Stimulated activated naive CD8-positive, alpha-beta T cell treated with anti-CD3 and anti-CD28 coated beads, Interleukin-15, amount 100 ng/mL, for 72 hours (primary cell): Measurements from ENCODE around the gene POR.

Experiments used
- ATAC-seq: fragments of 150-1000 bp; cut with Tn5 transposase; 2 replicates; pipeline ENCODE4 v1.10.0; 2021; ENCODE audit warnings: mild to moderate bottlenecking, moderate library complexity
- DNase-seq, 2 donors: peaks; one replicate each; pipeline ENCODE4 v3.0.0; 2021 to 2022
- H3K27ac Mint-ChIP-seq, 2 donors: one replicate each; pipeline ENCODE4 v1.8.0; 2022; ENCODE audit warnings: mild to moderate bottlenecking in 2 of 2, mixed read lengths in 2 of 2, moderate library complexity in 2 of 2
- H3K27me3 Mint-ChIP-seq: one replicate; pipeline ENCODE4 v1.8.0; 2022; ENCODE audit warnings: mixed read lengths
- H3K4me1 Mint-ChIP-seq: one replicate; pipeline ENCODE4 v1.8.0; 2022; ENCODE audit warnings: mild to moderate bottlenecking, mixed read lengths
- H3K4me3 Mint-ChIP-seq, 2 donors: one replicate each; pipeline ENCODE4 v1.8.0; 2022; ENCODE audit warnings: mild to moderate bottlenecking in 2 of 2, mixed read lengths in 2 of 2, moderate library complexity in 1 of 2
- H3K9me3 Mint-ChIP-seq, 2 donors: one replicate each; pipeline ENCODE4 v1.8.0; 2022; ENCODE audit warnings: mixed read lengths in 2 of 2

The POR gene

GRCh38 chr7:75985009-75985517 is 70.1 kb downstream of the POR start:
- H3K4me1 Mint-ChIP-seq = peaks cover 13% of the 10 kb centered on the region
- H3K27me3 Mint-ChIP-seq = no peaks in the 10 kb centered on the region
- H3K4me3 Mint-ChIP-seq = no peak overlapping the region
- peak overlapping the region; percentile 52 to 83 for H3K27ac Mint-ChIP-seq
- no peaks in the 10 kb centered on the region for H3K9me3 Mint-ChIP-seq
- ATAC-seq (no peak), DNase-seq (no peak)

- ATAC-seq (no peak), DNase-seq (no peak)
- H3K9me3 Mint-ChIP-seq = no peaks in the 10 kb centered on the region
- H3K4me1 Mint-ChIP-seq = peaks cover 18% of the 10 kb centered on the region
- H3K4me3 Mint-ChIP-seq = no peak overlapping the region
- no peaks in the 10 kb centered on the region for H3K27me3 Mint-ChIP-seq
- no peak overlapping the region for H3K27ac Mint-ChIP-seq
These were observed 70.7 kb downstream of the POR start for GRCh38 chr7:75985518-75986146.

- DNase-seq = no peak
- Mint-ChIP-seq H3K27ac (peak overlapping the region; percentile 27 to 34), H3K4me1 (peaks cover 24% of the 10 kb centered on the region), H3K9me3 (no peaks in the 10 kb centered on the region), H3K4me3 (no peak overlapping the region), H3K27me3 (no peaks in the 10 kb centered on the region)
- no peak for ATAC-seq
These were observed 71.3 kb downstream of the POR start for GRCh38 chr7:75986147-75986781.

- no peak for DNase-seq
- Mint-ChIP-seq H3K4me1 (peaks cover 24% of the 10 kb centered on the region), H3K27me3 (no peaks in the 10 kb centered on the region), H3K27ac (peak overlapping the region in 1 of 2 donors; percentile 82), H3K9me3 (no peaks in the 10 kb centered on the region), H3K4me3 (no peak overlapping the region)
- no peak for ATAC-seq
These were observed 72.3 kb downstream of the POR start for GRCh38 chr7:75987026-75987804.

GRCh38 chr7:75987805-75988567 is 73.0 kb downstream of the POR start:
- peaks cover 26% of the 10 kb centered on the region for H3K4me1 Mint-ChIP-seq

GRCh38 chr7:75988568-75989499 is 73.9 kb downstream of the POR start:
- ATAC-seq (peak; percentile 7), DNase-seq (no peak)
- Mint-ChIP-seq H3K27me3 (no peaks in the 10 kb centered on the region), H3K4me3 (peak overlapping the region in 1 of 2 donors; percentile 54), H3K4me1 (peaks cover 34% of the 10 kb centered on the region), H3K9me3 (no peaks in the 10 kb centered on the region), H3K27ac (peak overlapping the region; percentile 57 to 76)

More at GRCh38 chr7:75987805-75988567, 73.0 kb downstream of the POR start:
- H3K9me3 Mint-ChIP-seq = no peaks in the 10 kb centered on the region
- peak overlapping the region in 1 of 2 donors; percentile 76 for H3K27ac Mint-ChIP-seq
- peak overlapping the region in 1 of 2 donors; percentile 29 for H3K4me3 Mint-ChIP-seq
- H3K27me3 Mint-ChIP-seq = no peaks in the 10 kb centered on the region
- DNase-seq (no peak), ATAC-seq (no peak)

- DNase-seq (no peak), ATAC-seq (peak; percentile 35)
- Mint-ChIP-seq H3K4me3 (peak overlapping the region; percentile 27 to 54), H3K4me1 (peaks cover 39% of the 10 kb centered on the region), H3K9me3 (no peaks in the 10 kb centered on the region), H3K27me3 (no peaks in the 10 kb centered on the region), H3K27ac (peak overlapping the region; percentile 1 to 57)
These were observed 74.8 kb downstream of the POR start for GRCh38 chr7:75989500-75990388.

- Mint-ChIP-seq H3K4me1 (peaks cover 51% of the 10 kb centered on the region), H3K4me3 (peak overlapping the region in 1 of 2 donors; percentile 38), H3K27ac (no peak overlapping the region), H3K27me3 (no peaks in the 10 kb centered on the region), H3K9me3 (no peaks in the 10 kb centered on the region)
- DNase-seq (no peak), ATAC-seq (no peak)
These were observed 76.7 kb downstream of the POR start for GRCh38 chr7:75991531-75992082.

- no peaks in the 10 kb centered on the region for H3K27me3 Mint-ChIP-seq
- peak overlapping the region in 1 of 2 donors; percentile 86 for H3K4me3 Mint-ChIP-seq
- no peak overlapping the region for H3K27ac Mint-ChIP-seq
- H3K4me1 Mint-ChIP-seq = peaks cover 57% of the 10 kb centered on the region
- no peak for DNase-seq
- H3K9me3 Mint-ChIP-seq = no peaks in the 10 kb centered on the region
- no peak for ATAC-seq
These were observed 77.3 kb downstream of the POR start for GRCh38 chr7:75992083-75992755.

- H3K27me3 Mint-ChIP-seq = no peaks in the 10 kb centered on the region
- peak; percentile 31 for ATAC-seq
- peaks cover 62% of the 10 kb centered on the region for H3K4me1 Mint-ChIP-seq
- DNase-seq = peak in 1 of 2 donors; percentile 42
- peak overlapping the region; percentile 79 to 86 for H3K4me3 Mint-ChIP-seq
- no peaks in the 10 kb centered on the region for H3K9me3 Mint-ChIP-seq
- peak overlapping the region in 1 of 2 donors; percentile 75 for H3K27ac Mint-ChIP-seq
These were observed 78.9 kb downstream of the POR start for GRCh38 chr7:75993689-75994387.

GRCh38 chr7:75994388-75995051 is 79.6 kb downstream of the POR start, which contains the start of gene TMEM120A:
Gene TMEM120A (minus strand): TSS chr7:75994595. CDS start chr7:75994570, 25 bp downstream.
- ATAC-seq (peak; percentile 94), DNase-seq (peak; percentile 90 to 92)
- Mint-ChIP-seq H3K4me3 (peak within 1 kb of the TSS; percentile 79 to 86), H3K9me3 (no peaks in the 10 kb centered on the region), H3K27me3 (no peaks in the 10 kb centered on the region), H3K4me1 (peaks cover 61% of the 10 kb centered on the region), H3K27ac (peak within 1 kb of the TSS in 1 of 2 donors; percentile 75)

GRCh38 chr7:75995052-75995471 is 80.1 kb downstream of the POR start:
- H3K27me3 Mint-ChIP-seq = no peaks in the 10 kb centered on the region
- peak overlapping the region; percentile 79 to 86 for H3K4me3 Mint-ChIP-seq
- ATAC-seq (no peak), DNase-seq (no peak)
- H3K4me1 Mint-ChIP-seq = peaks cover 55% of the 10 kb centered on the region
- no peak overlapping the region for H3K27ac Mint-ChIP-seq
- no peaks in the 10 kb centered on the region for H3K9me3 Mint-ChIP-seq
